K562 (cell line): ENCODE data around the gene ZNF488. TPM values are rescaled to one million over a fixed set of nuclear protein-coding genes. Genes with fewer than 3 reads are reported as not detected.

Experiments used
- ATAC-seq: fragments of 200-7000 bp; cut with Tn5 transposase; 3 replicates; pipeline ENCODE4 v1.9.1; 2020; ENCODE audit warnings: moderate library complexity
- BruUV-seq: library from RNA; stranded (reverse); fragments of 400-500 nt; replicated peaks from 2 replicates; lab custom pipeline; 2021; lab: Mats Ljungman, UMichigan
- CTCF ChIA-PET: fragments of 300-600 bp; formaldehyde crosslinking; extraction: SDS; loops from one replicate; lab custom pipeline; 2021; ENCODE audit warnings: low intra/inter-chr PET ratio; lab: Yijun Ruan, JAX
- POLR2A ChIA-PET: fragments of 300-600, 350-650 bp; sonication (Branson Sonifier 250); formaldehyde crosslinking; extraction: SDS; loops from one replicate; lab custom pipeline; 2021; ENCODE audit warnings: antibody characterized with exemption, inconsistent platforms; lab: Yijun Ruan, JAX
- DNase-seq, 4 experiments: peaks; one replicate each; pipeline versions ENCODE4 v3.0.0 to v3.0.0-alpha.2; 2011 to 2018; ENCODE audit warnings: low spot score in 3 of 4, mixed read lengths in 3 of 4; ENCODE audit errors: extremely low read depth in 1 of 4
- FAIRE-seq: peaks from 2 replicates; lab custom pipeline; 2011; peaks lifted over from hg19 to GRCh38; lab: Jason Lieb, UNC
- H2AFZ ChIP-seq: 2 replicates; pipeline ENCODE4 v1.6.0; 2011; ENCODE audit warnings: low read depth, low read length, control low read depth, inconsistent platforms
- H3K27ac ChIP-seq: fragments of 200-600 bp; 3 replicates; pipeline ENCODE4 v1.8.0; 2011; ENCODE audit warnings: low read depth, mild to moderate bottlenecking, control low read depth, inconsistent platforms, low read length, moderate library complexity, mixed read lengths; ENCODE audit errors: extremely low read depth
- H3K27me3 ChIP-seq, 2 experiments: fragments of 300-600 bp in 1 of 2; 2 replicates in 1 of 2; 3 replicates in 1 of 2; pipeline versions ENCODE4 v1.6.0 to v1.8.0; 2011; ENCODE audit warnings: inconsistent platforms in 2 of 2, low read length in 2 of 2, mild to moderate bottlenecking in 1 of 2, mixed read lengths in 1 of 2, moderate library complexity in 1 of 2; ENCODE audit not compliant: control insufficient read depth in 2 of 2, insufficient read depth in 2 of 2
- H3K36me3 ChIP-seq: fragments of 300-600 bp; 3 replicates; pipeline ENCODE4 v1.8.0; 2011; ENCODE audit warnings: mild to moderate bottlenecking, low read length, inconsistent platforms; ENCODE audit not compliant: control insufficient read depth, insufficient read depth
- H3K4me1 ChIP-seq, 2 experiments: fragments of 200-600 bp in 1 of 2; replicated peaks in 1 of 2; 2 replicates in 1 of 2; 3 replicates in 1 of 2; pipeline versions ENCODE4 v1.5.1 to v1.8.0; 2011; ENCODE audit warnings: inconsistent platforms in 2 of 2, low read length in 2 of 2, mild to moderate bottlenecking in 1 of 2, mixed read lengths in 1 of 2, moderate library complexity in 1 of 2; ENCODE audit not compliant: control insufficient read depth in 2 of 2, insufficient read depth in 2 of 2
- H3K4me2 ChIP-seq: 2 replicates; pipeline ENCODE4 v1.6.1; 2011; ENCODE audit warnings: low read length, control low read depth, inconsistent platforms, mixed read lengths; ENCODE audit not compliant: insufficient read depth
- H3K4me3 ChIP-seq: fragments of 200-600 bp; sonication (generic), shearing (Covaris generic); 2 replicates; pipeline ENCODE4 v1.5.1; 2016; ENCODE audit warnings: control low read depth, inconsistent platforms
- H3K79me2 ChIP-seq: fragments of 200-600 bp; 3 replicates; pipeline ENCODE4 v1.8.0; 2011; ENCODE audit warnings: low read length, inconsistent platforms; ENCODE audit not compliant: control insufficient read depth, insufficient read depth
- H3K9ac ChIP-seq, 2 experiments: 2 replicates each; pipeline versions ENCODE4 v1.6.0 to v1.6.1; 2011; ENCODE audit warnings: low read depth in 2 of 2, low read length in 2 of 2, control low read depth in 1 of 2, inconsistent platforms in 1 of 2, mild to moderate bottlenecking in 1 of 2, mixed read lengths in 1 of 2; ENCODE audit not compliant: insufficient read depth in 1 of 2
- H3K9me1 ChIP-seq: one replicate; pipeline ENCODE4 v1.6.0; 2011; ENCODE audit warnings: inconsistent platforms, mild to moderate bottlenecking, low read length, moderate library complexity; ENCODE audit not compliant: control insufficient read depth, insufficient read depth
- H3K9me3 ChIP-seq: replicated peaks from 2 replicates; pipeline ENCODE4 v1.5.1; 2011; ENCODE audit warnings: low read depth, low read length, inconsistent platforms; ENCODE audit not compliant: control insufficient read depth, insufficient read depth
- H4K20me1 ChIP-seq: replicated peaks from 2 replicates; pipeline ENCODE4 v1.6.1; 2011; ENCODE audit warnings: low read length, inconsistent platforms, mixed read lengths; ENCODE audit not compliant: control insufficient read depth, insufficient read depth
- BMI1 ChIP-seq: fragments of 150-350 bp; IDR thresholded peaks from 2 replicates; pipeline ENCODE4 v1.6.1; 2014; ENCODE audit warnings: low read length
- CCNT2 ChIP-seq: IDR thresholded peaks from 2 replicates; pipeline ENCODE4 v1.6.1; 2011; ENCODE audit warnings: borderline replicate concordance, low read depth, mild to moderate bottlenecking, moderate library complexity, mixed read lengths, low read length; ENCODE audit not compliant: insufficient read length; ENCODE audit errors: extremely low read depth
- CEBPB ChIP-seq: fragments of 450-650 bp; IDR thresholded peaks from 2 replicates; pipeline ENCODE4 v1.6.1; 2016; ENCODE audit warnings: missing genetic modification characterization, missing compliant biosample characterization
- FOXA3 ChIP-seq, 2 experiments: fragments of 450-650 bp in 1 of 2; sonication (generic) in 1 of 2; formaldehyde crosslinking; IDR thresholded peaks in 1 of 2; conservative IDR thresholded peaks in 1 of 2; 2 replicates each; pipeline versions ENCODE4 v1.4.0 to v1.8.0; 2020 to 2022; ENCODE audit warnings: mild to moderate bottlenecking in 2 of 2, missing genetic modification reagents in 1 of 2
- MNT ChIP-seq, 2 experiments: fragments of 450-650 bp; conservative IDR thresholded peaks; 2 replicates each; pipeline ENCODE4 v1.6.1; 2017; ENCODE audit warnings: mild to moderate bottlenecking in 2 of 2, moderate library complexity in 2 of 2
- TGIF2 ChIP-seq: sonication (generic); formaldehyde crosslinking; IDR thresholded peaks from 2 replicates; pipeline ENCODE4 v1.8.1; 2022; ENCODE audit warnings: mild to moderate bottlenecking, missing genetic modification reagents, moderate library complexity
- TRIM28 ChIP-seq: fragments of 450-650 bp; IDR thresholded peaks from 2 replicates; pipeline ENCODE4 v1.6.1; 2017
- WGBS: fragments of 100-300 bp; shearing (Covaris generic); methylation state at CpG from one replicate; pipeline ENCODE4 v1.1.6; 2016; ENCODE audit warnings: low coverage, mixed read lengths; ENCODE audit not compliant: insufficient coverage; ENCODE audit errors: missing lambda C conversion rate; 5-methylcytosine and 5-hydroxymethylcytosine counted together
- in situ Hi-C: fragments of 300-500 bp; cut with MboI; formaldehyde crosslinking; loops from 4 replicates; pipeline ENCODE4 v1.15.0; 2018; ENCODE audit warnings: inconsistent platforms, mixed read lengths
- intact Hi-C: fragments of 100-400 bp; cut with micrococcal nuclease; formaldehyde crosslinking; loops from 2 replicates; pipeline ENCODE4 v1.14.2; 2022
- polyA plus RNA-seq, 8 experiments: library from polyadenylated mRNA; depleted of rRNA in 4 of 8; stranded (reverse) in 5 of 8; unstranded in 3 of 8; fragments of >200 nt; fragmentation: Nextera tagmentation in 2 of 8; fragmentation: Illumina TruSeq in 1 of 8; extraction: Ambion mirVana in 2 of 8; extraction: Trizol in 1 of 8; gene quantifications; 2 replicates each; pipeline versions ENCODE4 v1.2.1 to v1.2.3, GENCODE V29; 2011 to 2014; ENCODE audit warnings: inconsistent platforms in 1 of 8, missing spikeins in 1 of 8
- total RNA-seq, 7 experiments: library from RNA; depleted of rRNA in 6 of 7; stranded (reverse); fragments of >200 nt in 6 of 7; fragmentation: Illumina TruSeq in 2 of 7; extraction: Trizol in 2 of 7; gene quantifications; 2 replicates each; pipeline versions ENCODE4 v1.2.1 to v1.2.3, GENCODE V29; 2011 to 2021; ENCODE audit warnings: low replicate concordance in 1 of 7

ZNF488 gene
- total and polyA plus RNA-seq, 9 of the 15 experiments (the other 6 are each of a cell fraction or from before 2014, with no cell fraction given) = 0.03 to 0.09 (median 0.05) TPM; not detected in 3

GRCh38 chr10:47360419-47361040 is 23.6 kb downstream of the ZNF488 start (continued):
- no peak for TF ChIP-seq MNT (conservative IDR thresholded peaks at IDR 0.05)
- no peak for TF ChIP-seq CCNT2
- no peak for TF ChIP-seq TRIM28

- no TSS peak for BruUV-seq
- Histone ChIP-seq H3K9me3 (no peaks in the 10 kb centered on the region), H3K4me1 (peaks cover 0 to 3% of the 10 kb centered on the region in 2 experiments; a peak in 1 of 5 replicates), H3K79me2 (no peaks in the 10 kb centered on the region), H3K27me3 (peaks cover 19 to 40% of the 10 kb centered on the region in 2 experiments), H2AFZ (no peak overlapping the region), H4K20me1 (peaks cover 3% of the 10 kb centered on the region; the same call in 1 of the 2 replicates), H3K36me3 (no peaks in the 10 kb centered on the region), H3K4me2 (no peak overlapping the region), H3K27ac (no peak overlapping the region), H3K9me1 (no peaks in the 10 kb centered on the region), H3K4me3 (no peak overlapping the region), H3K9ac (no peak overlapping the region)
- FAIRE-seq (no peak), DNase-seq (no peak)
- 2% methylated on average over 4 of the region's 4 CpGs for WGBS
- in situ Hi-C loops (no loop called here), intact Hi-C loops (loop anchor here (2.0 to 5.0 kb wide), 2 partner anchors 37 to 92 kb away; no protein-coding TSS in a partner anchor)
- CTCF ChIA-PET = no interaction called here
- POLR2A ChIA-PET = interaction anchor here (0.6 kb wide), 2 partner anchors 91 to 290 kb away, joined by 3 read pairs; no protein-coding TSS in a partner anchor
- TF ChIP-seq CEBPB (tag) (no peak), BMI1 (no peak), TGIF2 (CRISPR knock-in tag) (no peak), FOXA3 (CRISPR knock-in tag; conservative IDR thresholded peaks at IDR 0.05 in 1 of 2, IDR thresholded peaks at IDR 0.05 in 1 of 2) (no peak)
- TF ChIP-seq, all 486 proteins: peak for 0
- ATAC-seq = no peak
Measured at GRCh38 chr10:47359626-47360418, 24.3 kb downstream of the ZNF488 start.
